HG03064 (cell line): ENCODE measurements around the gene NFE2L1.

Experiments
- ATAC-seq: cut with Tn5 transposase; IDR thresholded peaks from one replicate; pipeline ENCODE4 v1.9.1; 2021; ENCODE audit warnings: low read depth; ENCODE audit not compliant: unreplicated experiment

Gene NFE2L1

GRCh38 chr17:48045316-48046001, 2.7 kb upstream of the NFE2L1 start:
- no peak for ATAC-seq

GRCh38 chr17:48046296-48046695, 1.9 kb upstream of the NFE2L1 start:
- no peak for ATAC-seq

GRCh38 chr17:48047113-48047740, 932 bp upstream of the NFE2L1 start:
- no peak for ATAC-seq

GRCh38 chr17:48048384-48049126, 396 bp downstream of the NFE2L1 start:
- peak; percentile 32 for ATAC-seq

GRCh38 chr17:48051283-48051682, 3.1 kb downstream of the NFE2L1 start:
- no peak for ATAC-seq

GRCh38 chr17:48051706-48052486, 3.7 kb downstream of the NFE2L1 start:
- no peak for ATAC-seq

- no peak for ATAC-seq
Measured at GRCh38 chr17:48052956-48053757, 5.0 kb downstream of the NFE2L1 start.

- ATAC-seq, result no peak
Measured at GRCh38 chr17:48053758-48054237, 5.6 kb downstream of the NFE2L1 start.

- no peak for ATAC-seq
Measured at GRCh38 chr17:48054238-48055185, 6.4 kb downstream of the NFE2L1 start.

- no peak for ATAC-seq
Measured at GRCh38 chr17:48055531-48056245, 7.5 kb downstream of the NFE2L1 start.

- ATAC-seq, result no peak
Measured at GRCh38 chr17:48056246-48056745, 8.1 kb downstream of the NFE2L1 start.

- ATAC-seq, result no peak
Measured at GRCh38 chr17:48056879-48057278, 8.7 kb downstream of the NFE2L1 start.

- ATAC-seq, result no peak
Measured at GRCh38 chr17:48057626-48058025, 9.5 kb downstream of the NFE2L1 start.

- ATAC-seq, result no peak
Measured at GRCh38 chr17:48058393-48059124, 10.4 kb downstream of the NFE2L1 start.

GRCh38 chr17:48059125-48059668, 11.0 kb downstream of the NFE2L1 start:
- no peak for ATAC-seq

- ATAC-seq, result no peak
Measured at GRCh38 chr17:48060249-48060648, 12.1 kb downstream of the NFE2L1 start.

GRCh38 chr17:48062273-48062672, 14.1 kb downstream of the NFE2L1 start:
- ATAC-seq, result no peak
